GM19238 (cell line): ENCODE measurements around the gene EYA2.

Source experiments
- DNase-seq: peaks from one replicate; pipeline ENCODE4 v3.0.0; 2011; ENCODE audit warnings: low spot score; ENCODE audit not compliant: insufficient read length

EYA2 gene

GRCh38 chr20:47223896-47224295, 329.3 kb downstream of the EYA2 start:
- DNase-seq: no peak

- no peak for DNase-seq
Observed at GRCh38 chr20:47224300-47224791, 329.7 kb downstream of the EYA2 start.

GRCh38 chr20:47224857-47225256, 330.2 kb downstream of the EYA2 start:
- no peak for DNase-seq

GRCh38 chr20:47225458-47225857, 330.8 kb downstream of the EYA2 start:
- DNase-seq: no peak

GRCh38 chr20:47227119-47227518, 332.5 kb downstream of the EYA2 start:
- no peak for DNase-seq

- no peak for DNase-seq
Observed at GRCh38 chr20:47227576-47227975, 332.9 kb downstream of the EYA2 start.

- DNase-seq: no peak
Observed at GRCh38 chr20:47228654-47229053, 334.0 kb downstream of the EYA2 start.

- no peak for DNase-seq
Observed at GRCh38 chr20:47230811-47231256, 336.2 kb downstream of the EYA2 start.

GRCh38 chr20:47231382-47232039, 336.9 kb downstream of the EYA2 start:
- DNase-seq: no peak

GRCh38 chr20:47232518-47232917, 337.9 kb downstream of the EYA2 start:
- no peak for DNase-seq

- DNase-seq: no peak
Observed at GRCh38 chr20:47233333-47234188, 338.9 kb downstream of the EYA2 start.

GRCh38 chr20:47235111-47235510, 340.5 kb downstream of the EYA2 start:
- no peak for DNase-seq

GRCh38 chr20:47235853-47236638, 341.4 kb downstream of the EYA2 start:
- DNase-seq: no peak

GRCh38 chr20:47236639-47236900, 341.9 kb downstream of the EYA2 start:
- DNase-seq: no peak

- no peak for DNase-seq
Observed at GRCh38 chr20:47237715-47238114, 343.1 kb downstream of the EYA2 start.
